Heart right ventricle (tissue), 16 donors: Measurements from ENCODE around the gene PNLIPRP2. TPM values are rescaled to one million over a fixed set of nuclear protein-coding genes. Genes with fewer than 3 reads are reported as not detected.
A peak's percentile ranks its signal among the peaks of the same experiment; 100 is the strongest.

Experiments
- ATAC-seq, 8 donors: fragments of 200-7000 bp; cut with Tn5 transposase; one replicate each; pipeline ENCODE4 v1.9.1; 2020; ENCODE audit warnings: mild to moderate bottlenecking in 8 of 8, moderate library complexity in 8 of 8, moderate number of reproducible peaks in 1 of 8
- DNase-seq, 2 donors: peaks; one replicate each; pipeline ENCODE4 v3.0.0-alpha.2; 2020
- H3K27ac ChIP-seq, 10 donors: fragments of 200-600 bp; sonication (generic) in 2 of 10; one replicate each; pipeline versions ENCODE4 v1.5.0 to v1.8.0; 2020 to 2022; ENCODE audit warnings: mild to moderate bottlenecking in 3 of 10
- H3K27me3 ChIP-seq, 7 donors: fragments of 200-600 bp; one replicate each; pipeline ENCODE4 v1.8.0; 2021 to 2022; ENCODE audit warnings: mild to moderate bottlenecking in 2 of 7
- H3K36me3 ChIP-seq, 9 donors: fragments of 200-600 bp; sonication (generic) in 1 of 9; one replicate each; pipeline versions ENCODE4 v1.5.0 to v1.8.0; 2020 to 2022; ENCODE audit warnings: mild to moderate bottlenecking in 2 of 9
- H3K4me1 ChIP-seq, 9 donors: fragments of 200-600 bp; sonication (generic) in 1 of 9; one replicate each; pipeline versions ENCODE4 v1.5.0 to v1.8.0; 2020 to 2022; ENCODE audit warnings: mild to moderate bottlenecking in 4 of 9
- H3K4me3 ChIP-seq, 10 donors: fragments of 200-600 bp; sonication (generic) in 2 of 10; one replicate each; pipeline versions ENCODE4 v1.5.0 to v1.8.0; 2020 to 2022; ENCODE audit warnings: mild to moderate bottlenecking in 7 of 10, moderate library complexity in 2 of 10
- H3K9me3 ChIP-seq, 11 donors: fragments of 200-600 bp in 10 of 11; sonication (generic) in 2 of 11; one replicate each; pipeline versions ENCODE4 v1.5.0 to v1.8.0; 2013 to 2022; ENCODE audit warnings: mild to moderate bottlenecking in 2 of 11, control low read depth in 1 of 11, moderate library complexity in 1 of 11
- CTCF ChIP-seq, 9 donors: fragments of 200-600 bp; sonication (generic) in 2 of 9; IDR thresholded peaks; one replicate each; pipeline versions ENCODE4 v1.5.0 to v1.8.0; 2021 to 2022; ENCODE audit warnings: antibody characterized with exemption in 9 of 9, mild to moderate bottlenecking in 5 of 9, moderate library complexity in 1 of 9
- WGBS, 2 donors: extraction: QIAGEN DNeasy Blood & Tissue Kit; methylation state at CpG; one replicate each; pipeline ENCODE4 v1.1.7; 2013; ENCODE audit warnings: inconsistent platforms in 1 of 2; 5-methylcytosine and 5-hydroxymethylcytosine counted together
- intact Hi-C, 10 donors: fragments of 100-400 bp; cut with DNase I; formaldehyde crosslinking; loops; one replicate each; pipeline versions ENCODE4 v1.11.1 to v1.14.2; 2022
- polyA plus RNA-seq, 2 donors: library from polyadenylated mRNA; stranded (reverse); fragments of 200-250 nt; gene quantifications; one replicate each; pipeline ENCODE4 v1.2.3, GENCODE V29; 2013
- total RNA-seq, 10 donors: library from RNA; stranded (reverse); fragmentation: NEBNext Ultra II Directional in 3 of 10; extraction: Animal tissue kit (Norgen Biotek cat#: 25700) in 3 of 10; gene quantifications; one replicate each; pipeline versions ENCODE4 v1.2.1 to v1.2.4, GENCODE V29; 2021 to 2023
- donor health status: Arrhythmogenic right ventricular cardiomyopathy.
- donor health status: ischemic (EF 13 %, LVEDD 7.1; RV severe dilation, severe dysfunction).
- donor health status: healthy with polysubstance abuse.
- donor health status: DM: no; HTN: yes; CAD: no.
- donor health status: DM: no; HTN: no; CAD: no.
- donor health status: ischemic (EF 25% LVEDD 6.9; RV normal size, moderate dysfunction).
- donor health status: ischemic (EF 25% LVEDD 5.7; RV mildly dilated, moderate dysfunction).
- donor health status: healthy.
- donor health status: DM: yes; HTN: yes; CAD: no.
- donor health status: Ischemic cardiomyopathy.
- donor health status: ischemic (EF 35%, LVEDD 5.7; RV mildly dilated, moderate dysfunction).
- donor health status: nonischemic (EF 11% LVEDD 7.7; RV severe dilation, severe dysfunction).
- donor health status: DM: yes; HTN: yes; CAD: no.
- donor health status: PGD.
- donor health status: ischemic (EF 29% LVEDD 5.4; RV normal size, mild dysfunction).
- donor health status: nonischemic (EF 23%, LVEDD 6.1; RV moderate dilation, normal function).

Gene PNLIPRP2
- total and polyA plus RNA-seq, 12 donors, result 0.20 TPM; not detected in 11

GRCh38 chr10:116673866-116674265, 53.1 kb downstream of the PNLIPRP2 start:
- intact Hi-C loops, result loop anchor here in 2 of 10 donors (10.0 kb wide), 1 partner anchor 501 kb away; no protein-coding TSS in a partner anchor
- DNase-seq (no peak), ATAC-seq (no peak)
- Histone ChIP-seq H3K9me3 (no peaks in the 10 kb centered on the region), H3K4me1 (no peaks in the 10 kb centered on the region), H3K36me3 (peaks cover 0 to 45% (median 0%) of the 10 kb centered on the region in 9 donors), H3K4me3 (no peak overlapping the region), H3K27ac (no peak overlapping the region), H3K27me3 (peaks cover 0 to 20% (median 18%) of the 10 kb centered on the region in 7 donors)
- WGBS, 2 donors, result 83 to 84% methylated on average over 2 of the region's 2 CpGs
- no peak for TF ChIP-seq CTCF (IDR thresholded peaks at IDR 0.05)

GRCh38 chr10:116674901-116675423, 54.2 kb downstream of the PNLIPRP2 start:
- Histone ChIP-seq H3K36me3 (peaks cover 0 to 46% (median 0%) of the 10 kb centered on the region in 9 donors), H3K4me3 (no peak overlapping the region), H3K27me3 (peaks cover 0 to 10% (median 8%) of the 10 kb centered on the region in 7 donors), H3K9me3 (no peaks in the 10 kb centered on the region), H3K27ac (no peak overlapping the region), H3K4me1 (no peaks in the 10 kb centered on the region)
- ATAC-seq (peak in 1 of 8 donors; percentile 13), DNase-seq (no peak)
- WGBS, 2 donors, result 94% methylated on average over 32 of the region's 32 CpGs
- no peak for TF ChIP-seq CTCF (IDR thresholded peaks at IDR 0.05)
- intact Hi-C loops, result loop anchor here in 3 of 10 donors (5.0 to 10.0 kb wide), 2 partner anchors 497 to 500 kb away; no protein-coding TSS in a partner anchor

GRCh38 chr10:116676118-116676517, 55.4 kb downstream of the PNLIPRP2 start:
- H3K4me1 ChIP-seq, result no peaks in the 10 kb centered on the region
- intact Hi-C loops, result loop anchor here in 3 of 10 donors (5.0 to 10.0 kb wide), 2 partner anchors 496 to 499 kb away; no protein-coding TSS in a partner anchor
- H3K27ac ChIP-seq, result no peak overlapping the region
- peaks cover 0 to 3% (median 0%) of the 10 kb centered on the region in 7 donors for H3K27me3 ChIP-seq
- H3K4me3 ChIP-seq, result no peak overlapping the region
- H3K36me3 ChIP-seq, result peaks cover 0 to 54% (median 0%) of the 10 kb centered on the region in 9 donors
- DNase-seq, result no peak
- H3K9me3 ChIP-seq, result no peaks in the 10 kb centered on the region
- ATAC-seq, result no peak
- TF ChIP-seq CTCF (IDR thresholded peaks at IDR 0.05), result no peak
- 87 to 91% methylated on average over 11 of the region's 11 CpGs for WGBS, 2 donors

GRCh38 chr10:116676633-116677032, 55.9 kb downstream of the PNLIPRP2 start:
- intact Hi-C loops, result loop anchor here in 3 of 10 donors (5.0 to 10.0 kb wide), 2 partner anchors 496 to 498 kb away; no protein-coding TSS in a partner anchor

More at GRCh38 chr10:116676633-116677032, 55.9 kb downstream of the PNLIPRP2 start:
- 83 to 86% methylated on average over 8 of the region's 8 CpGs for WGBS, 2 donors
- ATAC-seq (no peak), DNase-seq (no peak)
- H3K4me1 ChIP-seq, result no peaks in the 10 kb centered on the region
- H3K36me3 ChIP-seq, result peaks cover 0 to 59% (median 0%) of the 10 kb centered on the region in 9 donors
- H3K4me3 ChIP-seq, result no peak overlapping the region
- H3K27ac ChIP-seq, result no peak overlapping the region
- no peaks in the 10 kb centered on the region for H3K9me3 ChIP-seq
- H3K27me3 ChIP-seq, result peaks cover 0 to 3% (median 0%) of the 10 kb centered on the region in 7 donors
- no peak for TF ChIP-seq CTCF (IDR thresholded peaks at IDR 0.05)
